Measurements from ENCODE around the gene MAN2B2.

MAN2B2 gene

DNA sequence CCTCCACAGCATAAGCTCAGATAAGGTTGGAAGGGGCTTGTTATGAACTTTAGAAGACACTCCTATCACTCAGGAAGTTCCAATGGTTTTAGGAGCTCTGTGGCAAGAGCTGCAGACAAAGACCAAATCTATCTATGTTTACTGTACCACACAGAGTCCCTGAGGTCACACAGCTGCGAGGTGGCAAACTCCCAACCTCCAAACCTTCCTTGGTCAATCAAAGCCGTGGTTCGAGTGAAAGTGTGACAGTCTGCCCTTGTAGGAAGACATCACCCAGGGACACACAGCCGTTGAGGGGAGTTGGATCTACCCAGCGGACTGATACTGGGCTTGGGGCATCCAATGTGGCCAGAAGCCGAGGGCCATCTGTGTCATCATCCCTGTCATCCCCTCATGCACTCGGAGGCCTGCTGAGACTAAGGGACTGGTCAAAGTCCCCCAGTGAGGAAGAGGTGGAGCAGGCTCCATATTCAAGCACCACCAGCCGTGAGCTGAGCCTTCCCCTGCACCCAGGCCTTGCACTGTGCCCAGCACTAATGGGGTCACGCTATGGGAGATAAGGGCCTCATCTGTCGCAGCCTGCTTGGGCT lies 26.8 kb downstream of the MAN2B2 start:
- no peaks in the 10 kb centered on the region for H3K9me3 ChIP-seq (ENCODE audit: insufficient read depth, low read length)
- no peak overlapping the region for H3K4me3 ChIP-seq (ENCODE audit: insufficient read depth, low read length, poor library complexity, severe bottlenecking)
- H3K9me2 ChIP-seq (replicated peaks; ENCODE audit: insufficient read depth, low read length), result no peaks in the 10 kb centered on the region
- no peaks in the 10 kb centered on the region for H4K20me1 ChIP-seq (ENCODE audit: low read depth, low read length)
- no peak overlapping the region for H3K9ac ChIP-seq (ENCODE audit: low read length)
- 0 out of 2 replicates have a peak, but pooled peaks cover 3% of the 10 kb centered on the region for H3K36me3 ChIP-seq (ENCODE audit: low read length)
- H3F3A ChIP-seq (ENCODE audit: insufficient read depth), result no peaks in the 10 kb centered on the region
- no peak overlapping the region for H3K4me2 ChIP-seq (ENCODE audit: low read depth, low read length, poor library complexity, severe bottlenecking)
- H3K27me3 ChIP-seq (ENCODE audit: low read length), result no peaks in the 10 kb centered on the region
- no peaks in the 10 kb centered on the region for H3K79me2 ChIP-seq (ENCODE audit: insufficient read depth, low read length)
- no peak overlapping the region for H2AFZ ChIP-seq (ENCODE audit: low read depth, low read length, severe bottlenecking)
- TF ChIP-seq EZH2phosphoT487 (conservative IDR thresholded peaks at IDR 0.05; ENCODE audit: low read length), result no peak
- TF ChIP-seq, protein P1, sequence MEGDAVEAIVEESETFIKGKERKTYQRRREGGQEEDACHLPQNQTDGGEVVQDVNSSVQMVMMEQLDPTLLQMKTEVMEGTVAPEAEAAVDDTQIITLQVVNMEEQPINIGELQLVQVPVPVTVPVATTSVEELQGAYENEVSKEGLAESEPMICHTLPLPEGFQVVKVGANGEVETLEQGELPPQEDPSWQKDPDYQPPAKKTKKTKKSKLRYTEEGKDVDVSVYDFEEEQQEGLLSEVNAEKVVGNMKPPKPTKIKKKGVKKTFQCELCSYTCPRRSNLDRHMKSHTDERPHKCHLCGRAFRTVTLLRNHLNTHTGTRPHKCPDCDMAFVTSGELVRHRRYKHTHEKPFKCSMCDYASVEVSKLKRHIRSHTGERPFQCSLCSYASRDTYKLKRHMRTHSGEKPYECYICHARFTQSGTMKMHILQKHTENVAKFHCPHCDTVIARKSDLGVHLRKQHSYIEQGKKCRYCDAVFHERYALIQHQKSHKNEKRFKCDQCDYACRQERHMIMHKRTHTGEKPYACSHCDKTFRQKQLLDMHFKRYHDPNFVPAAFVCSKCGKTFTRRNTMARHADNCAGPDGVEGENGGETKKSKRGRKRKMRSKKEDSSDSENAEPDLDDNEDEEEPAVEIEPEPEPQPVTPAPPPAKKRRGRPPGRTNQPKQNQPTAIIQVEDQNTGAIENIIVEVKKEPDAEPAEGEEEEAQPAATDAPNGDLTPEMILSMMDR (IDR thresholded peaks at IDR 0.05; ENCODE audit: insufficient read depth, low read length, poor library complexity, severe bottlenecking), result no peak
- H3K27ac ChIP-seq (ENCODE audit: low read depth, low read length), result no peak overlapping the region

DNA sequence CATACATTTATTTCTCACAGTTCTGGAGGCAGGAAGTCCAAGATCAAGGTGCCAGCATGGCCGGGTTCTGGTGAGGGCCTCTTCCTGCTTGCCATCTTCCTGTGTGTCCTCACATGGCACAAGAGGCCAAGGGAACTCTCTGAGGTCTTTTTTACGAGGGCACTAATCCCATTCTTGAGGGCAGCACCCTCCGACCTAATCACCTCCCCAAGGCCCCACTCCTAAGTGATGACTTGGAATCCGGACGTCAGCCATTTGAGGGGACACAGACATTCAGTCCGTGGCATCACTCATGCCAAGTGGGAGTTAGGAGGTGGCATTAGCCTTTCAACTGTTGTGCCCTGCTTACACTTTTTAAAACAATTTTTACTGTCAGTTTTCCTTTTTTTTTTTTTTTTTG lies 27.3 kb downstream of the MAN2B2 start:
- no peaks in the 10 kb centered on the region for H3K27me3 ChIP-seq (ENCODE audit: low read length)
- H3K4me2 ChIP-seq (ENCODE audit: low read depth, low read length, poor library complexity, severe bottlenecking), result no peak overlapping the region
- H3K79me2 ChIP-seq (ENCODE audit: insufficient read depth, low read length), result no peaks in the 10 kb centered on the region
- no peaks in the 10 kb centered on the region for H3K9me2 ChIP-seq (replicated peaks; ENCODE audit: insufficient read depth, low read length)
- H3K9ac ChIP-seq (ENCODE audit: low read length), result no peak overlapping the region
- no peak overlapping the region for H2AFZ ChIP-seq (ENCODE audit: low read depth, low read length, severe bottlenecking)
- TF ChIP-seq, protein P1 (IDR thresholded peaks at IDR 0.05; ENCODE audit: insufficient read depth, low read length, poor library complexity, severe bottlenecking), result no peak
- 0 out of 2 replicates have a peak, but pooled peaks cover 3% of the 10 kb centered on the region for H3K36me3 ChIP-seq (ENCODE audit: low read length)
- no peaks in the 10 kb centered on the region for H3K9me3 ChIP-seq (ENCODE audit: insufficient read depth, low read length)
- H3K4me3 ChIP-seq (ENCODE audit: insufficient read depth, low read length, poor library complexity, severe bottlenecking), result no peak overlapping the region
- no peaks in the 10 kb centered on the region for H4K20me1 ChIP-seq (ENCODE audit: low read depth, low read length)
- H3K27ac ChIP-seq (ENCODE audit: low read depth, low read length), result no peak overlapping the region
- H3F3A ChIP-seq (ENCODE audit: insufficient read depth), result no peaks in the 10 kb centered on the region

DNA sequence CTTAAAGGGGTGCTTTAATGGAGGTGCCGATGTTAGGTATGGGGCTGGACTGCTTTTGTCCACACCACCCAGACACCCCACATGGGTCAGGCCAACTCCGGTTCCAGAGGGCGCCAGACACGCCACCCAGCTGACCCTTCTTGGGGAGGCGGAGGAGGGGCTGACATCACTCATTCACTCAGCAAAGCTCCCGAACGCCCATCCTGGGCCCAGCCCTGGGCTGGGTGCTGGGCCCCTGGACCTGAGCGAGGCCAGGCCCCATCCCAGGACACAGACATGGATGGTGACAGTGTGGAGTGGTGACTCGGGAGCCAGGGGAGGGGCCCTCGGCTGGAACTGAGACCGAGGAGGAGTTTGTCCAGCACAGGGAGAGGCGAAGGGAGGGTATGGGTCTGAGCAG lies 28.1 kb downstream of the MAN2B2 start:
- H4K20me1 ChIP-seq (ENCODE audit: low read depth, low read length), result no peaks in the 10 kb centered on the region
- no peaks in the 10 kb centered on the region for H3K27me3 ChIP-seq (ENCODE audit: low read length)
- no peak overlapping the region for H3K9ac ChIP-seq (ENCODE audit: low read length)
- no peak for TF ChIP-seq EZH2phosphoT487 (conservative IDR thresholded peaks at IDR 0.05; ENCODE audit: low read length)
- TF ChIP-seq, protein P1 (IDR thresholded peaks at IDR 0.05; ENCODE audit: insufficient read depth, low read length, poor library complexity, severe bottlenecking), result no peak
- 0 out of 2 replicates have a peak, but pooled peaks cover 3% of the 10 kb centered on the region for H3K36me3 ChIP-seq (ENCODE audit: low read length)
- no peak overlapping the region for H3K4me3 ChIP-seq (ENCODE audit: insufficient read depth, low read length, poor library complexity, severe bottlenecking)
- H3K4me2 ChIP-seq (ENCODE audit: low read depth, low read length, poor library complexity, severe bottlenecking), result no peak overlapping the region
- H3K9me2 ChIP-seq (replicated peaks; ENCODE audit: insufficient read depth, low read length), result no peaks in the 10 kb centered on the region
- H3K9me3 ChIP-seq (ENCODE audit: insufficient read depth, low read length), result no peaks in the 10 kb centered on the region
- H3F3A ChIP-seq (ENCODE audit: insufficient read depth), result no peaks in the 10 kb centered on the region
- H2AFZ ChIP-seq (ENCODE audit: low read depth, low read length, severe bottlenecking), result no peak overlapping the region
- H3K79me2 ChIP-seq (ENCODE audit: insufficient read depth, low read length), result no peaks in the 10 kb centered on the region
- no peak overlapping the region for H3K27ac ChIP-seq (ENCODE audit: low read depth, low read length)
